GM12878 (cell line): ENCODE results near the gene SETD6. TPM values are rescaled to one million over a fixed set of nuclear protein-coding genes. Genes with fewer than 3 reads are reported as not detected.

ENCODE experiments used
- ATAC-seq: fragments of 200-7000 bp; cut with Tn5 transposase; 3 replicates; pipeline ENCODE4 v1.9.1; 2020; ENCODE audit warnings: mild to moderate bottlenecking, moderate library complexity
- BruUV-seq: library from RNA; stranded (reverse); fragments of 400-500 nt; replicated peaks from 2 replicates; lab custom pipeline; 2021; lab: Mats Ljungman, UMichigan
- CTCF ChIA-PET: fragments of 300-600 bp; sonication (Branson Sonifier 250); formaldehyde crosslinking; extraction: SDS; loops from one replicate; lab custom pipeline; 2021; ENCODE audit warnings: inconsistent platforms; lab: Yijun Ruan, JAX
- POLR2A ChIA-PET: fragments of 350-600 bp; formaldehyde crosslinking; extraction: SDS; loops from one replicate; lab custom pipeline; 2021; ENCODE audit warnings: inconsistent platforms; lab: Charles Lee
- RAD21 ChIA-PET: fragments of 300-600 bp; sonication (Branson Sonifier 250); formaldehyde crosslinking; loops from one replicate; lab custom pipeline; 2023; ENCODE audit warnings: antibody characterized with exemption; ENCODE audit not compliant: unreplicated experiment; lab: Charles Lee
- SMC1A ChIA-PET: fragments of 300-600 bp; sonication (Branson Sonifier 250); formaldehyde crosslinking; loops from one replicate; lab custom pipeline; 2023; ENCODE audit not compliant: unreplicated experiment, uncharacterized antibody; lab: Charles Lee
- DNase-seq: peaks from one replicate; pipeline ENCODE4 v3.0.0-alpha.2; 2011; ENCODE audit warnings: low read depth, low spot score
- FAIRE-seq: peaks from 3 replicates; lab custom pipeline; 2011; peaks lifted over from hg19 to GRCh38; lab: Jason Lieb, UNC
- H2AFZ ChIP-seq: 2 replicates; pipeline ENCODE4 v1.6.0; 2011; ENCODE audit warnings: low read depth, low read length, control low read depth; ENCODE audit not compliant: control insufficient read depth
- H3K27ac ChIP-seq: 2 replicates; pipeline ENCODE4 v1.5.1; 2011; ENCODE audit warnings: control low read depth; ENCODE audit not compliant: control insufficient read depth, insufficient read depth
- H3K27me3 ChIP-seq, 2 experiments: replicated peaks in 1 of 2; 2 replicates each; pipeline versions ENCODE4 v1.6.0 to v1.6.1; 2011; ENCODE audit warnings: low read length in 1 of 2; ENCODE audit not compliant: control insufficient read depth in 2 of 2, insufficient read depth in 2 of 2
- H3K36me3 ChIP-seq, 2 experiments: 2 replicates each; pipeline ENCODE4 v1.5.1; 2011; ENCODE audit warnings: low read length in 1 of 2; ENCODE audit not compliant: control insufficient read depth in 2 of 2, insufficient read depth in 2 of 2
- H3K4me1 ChIP-seq: 2 replicates; pipeline ENCODE4 v1.6.1; 2011; ENCODE audit warnings: mild to moderate bottlenecking, low read length, moderate library complexity, mixed read lengths; ENCODE audit not compliant: control insufficient read depth, insufficient read depth
- H3K4me2 ChIP-seq: 2 replicates; pipeline ENCODE4 v1.6.0; 2011; ENCODE audit warnings: control low read depth; ENCODE audit not compliant: control insufficient read depth, insufficient read depth
- H3K4me3 ChIP-seq: fragments of 200-600 bp; sonication (generic); 2 replicates; pipeline ENCODE4 v1.5.1; 2016
- H3K79me2 ChIP-seq: 2 replicates; pipeline ENCODE4 v1.6.0; 2011; ENCODE audit warnings: low read length; ENCODE audit not compliant: control insufficient read depth, insufficient read depth
- H3K9ac ChIP-seq: 2 replicates; pipeline ENCODE4 v1.8.0; 2011; ENCODE audit warnings: low read length, control low read depth, mixed read lengths; ENCODE audit not compliant: control insufficient read depth, insufficient read depth
- H3K9me3 ChIP-seq: replicated peaks from 3 replicates; pipeline ENCODE4 v1.5.1; 2011; ENCODE audit warnings: mild to moderate bottlenecking, low read length; ENCODE audit not compliant: control insufficient read depth, insufficient read depth
- H4K20me1 ChIP-seq: 2 replicates; pipeline ENCODE4 v1.6.0; 2011; ENCODE audit not compliant: control insufficient read depth, insufficient read depth
- ATF7 ChIP-seq: fragments of 450-650 bp; IDR thresholded peaks from 2 replicates; pipeline ENCODE4 v1.6.1; 2016; ENCODE audit warnings: low read depth, mild to moderate bottlenecking
- CEBPB ChIP-seq, 2 experiments: fragments of 150-350 bp in 1 of 2; IDR thresholded peaks; 2 replicates each; pipeline ENCODE4 v1.6.1; 2012 to 2014; ENCODE audit warnings: low read depth in 2 of 2, low read length in 2 of 2, borderline replicate concordance in 1 of 2, inconsistent platforms in 1 of 2
- CTCF ChIP-seq, 3 experiments: IDR thresholded peaks in 2 of 3; conservative IDR thresholded peaks in 1 of 3; 2 replicates each; pipeline ENCODE4 v1.5.1; 2011; ENCODE audit warnings: low read depth in 3 of 3, low read length in 3 of 3, mild to moderate bottlenecking in 3 of 3, control low read depth in 2 of 3, moderate library complexity in 2 of 3, inconsistent platforms in 1 of 3, mixed read lengths in 1 of 3; ENCODE audit not compliant: control insufficient read depth in 2 of 3, insufficient read depth in 1 of 3; ENCODE audit errors: extremely low read depth in 1 of 3
- ELK1 ChIP-seq: IDR thresholded peaks from 2 replicates; pipeline ENCODE4 v1.6.1; 2012; ENCODE audit warnings: low read depth, low read length, improper control_type of control experiment
- GABPA ChIP-seq: IDR thresholded peaks from 2 replicates; pipeline ENCODE4 v1.6.1; 2014; ENCODE audit warnings: antibody characterized with exemption, low read depth, mild to moderate bottlenecking, inconsistent platforms
- IRF5 ChIP-seq: fragments of 450-650 bp; IDR thresholded peaks from 2 replicates; pipeline ENCODE4 v1.6.1; 2017; ENCODE audit warnings: borderline replicate concordance
- MEF2A ChIP-seq: IDR thresholded peaks from 2 replicates; pipeline ENCODE4 v1.6.1; 2011; ENCODE audit warnings: low read depth, mild to moderate bottlenecking, low read length, moderate library complexity; ENCODE audit not compliant: insufficient read depth
- MTA3 ChIP-seq: IDR thresholded peaks from 2 replicates; pipeline ENCODE4 v1.6.1; 2012; ENCODE audit warnings: low read length, inconsistent platforms, borderline replicate concordance
- NFYB ChIP-seq: IDR thresholded peaks from 2 replicates; pipeline ENCODE4 v1.6.1; 2011; ENCODE audit warnings: low read depth, mild to moderate bottlenecking, low read length, improper control_type of control experiment, moderate library complexity; ENCODE audit not compliant: insufficient read depth
- RELA ChIP-seq: fragments of 450-650 bp; IDR thresholded peaks from 2 replicates; pipeline ENCODE4 v1.8.0; 2014; ENCODE audit warnings: borderline replicate concordance; ENCODE audit not compliant: partially characterized antibody
- SREBF2 ChIP-seq: IDR thresholded peaks from 2 replicates; pipeline ENCODE4 v1.6.1; 2012; ENCODE audit warnings: mild to moderate bottlenecking, low read length
- ZNF207 ChIP-seq: fragments of 450-650 bp; IDR thresholded peaks from 2 replicates; pipeline ENCODE4 v1.6.1; 2014; ENCODE audit warnings: antibody characterized with exemption, mild to moderate bottlenecking, borderline replicate concordance
- ZNF217 ChIP-seq: fragments of 450-650 bp; IDR thresholded peaks from 2 replicates; pipeline ENCODE4 v1.6.1; 2017; ENCODE audit warnings: antibody characterized with exemption, mild to moderate bottlenecking
- WGBS: methylation state at CpG from one replicate; pipeline ENCODE4 v1.1.6; 2016; ENCODE audit warnings: low lambda C conversion rate; ENCODE audit not compliant: insufficient replicate concordance, insufficient coverage; ENCODE audit errors: missing lambda C conversion rate; 5-methylcytosine and 5-hydroxymethylcytosine counted together
- in situ Hi-C: fragments of 300-500 bp; cut with MboI; formaldehyde crosslinking; loops from 9 replicates; pipeline ENCODE4 v1.14.3; 2018; ENCODE audit warnings: mixed read lengths
- intact Hi-C: fragments of 100-400 bp; cut with micrococcal nuclease; formaldehyde crosslinking; loops from one replicate; pipeline ENCODE4 v1.14.2; 2022; ENCODE audit not compliant: unreplicated experiment
- polyA plus RNA-seq, 11 experiments: library from polyadenylated mRNA; depleted of rRNA in 4 of 11; unstranded in 6 of 11; stranded (reverse) in 5 of 11; fragments of >200 nt; fragmentation: Nextera tagmentation in 4 of 11; fragmentation: Illumina TruSeq in 1 of 11; extraction: Ambion mirVana in 4 of 11; extraction: Trizol in 1 of 11; gene quantifications; 1 replicate in 1 of 11; 2 replicates in 10 of 11; pipeline versions ENCODE4 v1.2.1 to v1.2.3, GENCODE V29; 2011 to 2016; ENCODE audit warnings: inconsistent platforms in 2 of 11, missing spikeins in 2 of 11, low read depth in 1 of 11
- total RNA-seq, 4 experiments: library from RNA; depleted of rRNA in 3 of 4; stranded (reverse); fragments of >200 nt in 3 of 4; fragmentation: Illumina TruSeq in 1 of 4; extraction: Trizol in 1 of 4; gene quantifications; 2 replicates each; pipeline versions ENCODE4 v1.2.1 to v1.2.3, GENCODE V29; 2013 to 2021

SETD6 gene
- total and polyA plus RNA-seq, 10 of the 15 experiments (the other 5 are each of a cell fraction or from before 2014, with no cell fraction given) = 8.2 to 23.8 (median 16.2) TPM

GRCh38 chr16:58530179-58530578 is 14.9 kb downstream of the SETD6 start:
- TF ChIP-seq ELK1 (no peak), GABPA (no peak), ZNF207 (no peak), CEBPB (IDR thresholded peaks at IDR 0.05; ENCODE audit: borderline replicate concordance in 1 of 2, low read depth in 2 of 2, low read length in 2 of 2) (no peak), IRF5 (no peak), RELA (no peak), MEF2A (no peak), CTCF (IDR thresholded peaks at IDR 0.05 in 2 of 3, conservative IDR thresholded peaks at IDR 0.05 in 1 of 3; ENCODE audit: control insufficient read depth in 2 of 3, extremely low read depth in 1 of 3, insufficient read depth in 1 of 3, low read depth in 3 of 3, low read length in 3 of 3) (no peak), ATF7 (no peak), MTA3 (no peak), SREBF2 (no peak), ZNF217 (no peak), NFYB (no peak)
- WGBS = 91% methylated on average over 5 of the region's 5 CpGs
- no peak overlapping the region for H3K27ac ChIP-seq
- peaks cover 18 to 52% of the 10 kb centered on the region in 2 experiments for H3K36me3 ChIP-seq
- no peak overlapping the region for H2AFZ ChIP-seq
- DNase-seq (no peak), ATAC-seq (no peak), FAIRE-seq (no peak)
- BruUV-seq = no TSS peak
- ChIA-PET CTCF (interaction anchor here (0.6 to 1.5 kb wide), 4 partner anchors 10 to 390 kb away, joined by 3 to 5 read pairs (median 3); no protein-coding TSS in a partner anchor), POLR2A (no interaction called here), RAD21 (no interaction called here), SMC1A (interaction anchor here (1.4 kb wide), 1 partner anchor 16 kb away, joined by 3 read pairs; no protein-coding TSS in a partner anchor)
- no peaks in the 10 kb centered on the region for H4K20me1 ChIP-seq
- no peak overlapping the region for H3K9ac ChIP-seq
- no peaks in the 10 kb centered on the region for H3K4me1 ChIP-seq
- H3K27me3 ChIP-seq = no peaks in the 10 kb centered on the region
- no peak overlapping the region for H3K4me2 ChIP-seq
- H3K9me3 ChIP-seq = no peaks in the 10 kb centered on the region
- no peaks in the 10 kb centered on the region for H3K79me2 ChIP-seq
- in situ Hi-C loops = loop anchor here (5.0 kb wide), 1 partner anchor 47 kb away; no protein-coding TSS in a partner anchor
- intact Hi-C loops = no loop called here
- H3K4me3 ChIP-seq = no peak overlapping the region
